Measurements from ENCODE around the gene EML4.
"Not testable (repeated sequence)": the region's sequence is repeated elsewhere in the genome, so short reads cannot be mapped to it uniquely, and the experiment has no call there.

- TF ChIP-seq EZH2 (IDR thresholded peaks at IDR 0.05; ENCODE audit: borderline replicate concordance, low read depth, low read length, severe bottlenecking); CTCF (IDR thresholded peaks at IDR 0.05; ENCODE audit: borderline replicate concordance, extremely low read depth, low read length, poor library complexity, severe bottlenecking): not testable (repeated sequence)
Observed at GRCh38 chr2:42134401-42134932, 34.7 kb upstream of the EML4 start.
